ENCODE data around the gene SH3BP2. TPM values are rescaled to one million over a fixed set of nuclear protein-coding genes. Genes with fewer than 3 reads are reported as not detected.

SH3BP2 gene
- total RNA-seq, 2 donors from 2014 or later, result 29.0 to 33.5 TPM

GRCh38 chr4:2805712-2806389, 13.0 kb downstream of the SH3BP2 start:
- no peaks in the 10 kb centered on the region for H3K36me3 ChIP-seq (replicated peaks in 1 of 2; ENCODE audit: insufficient read depth in 1 of 2, low read depth in 2 of 2)
- intact Hi-C loops (cut with DNase I), result no loop called here
- ATAC-seq (peak; percentile 78), DNase-seq (peak; percentile 77 to 91 (median 84))
- H3K27ac ChIP-seq, result peak overlapping the region; percentile 31 to 65 (median 34)
- H3K4me3 ChIP-seq, result no peak overlapping the region
- H3K4me1 ChIP-seq, result peaks cover 45% of the 10 kb centered on the region
- no peaks in the 10 kb centered on the region for H3K27me3 ChIP-seq
- TF ChIP-seq CTCF (IDR thresholded peaks at IDR 0.05) (no peak), POLR2A (IDR thresholded peaks at IDR 0.05) (no peak)
- WGBS, 2 donors, result 28 to 29% methylated on average over 17 to 19 of the region's 20 CpGs
- H3K9me3 ChIP-seq, result no peaks in the 10 kb centered on the region

- peak; percentile 64 for ATAC-seq
Measured at GRCh38 chr4:2806390-2807355, 13.8 kb downstream of the SH3BP2 start.

GRCh38 chr4:2807571-2807970, 14.7 kb downstream of the SH3BP2 start:
- no peak overlapping the region for H3K4me3 ChIP-seq
- no peaks in the 10 kb centered on the region for H3K9me3 ChIP-seq
- intact Hi-C loops (cut with DNase I), result no loop called here
- no peak for ATAC-seq
- TF ChIP-seq CTCF (IDR thresholded peaks at IDR 0.05) (no peak), POLR2A (IDR thresholded peaks at IDR 0.05) (no peak)
- no peaks in the 10 kb centered on the region for H3K27me3 ChIP-seq
- H3K27ac ChIP-seq, result no peak overlapping the region
- 91 to 95% methylated on average over 13 of the region's 13 CpGs for WGBS, 2 donors
- DNase-seq, result no peak
- H3K4me1 ChIP-seq, result peaks cover 35% of the 10 kb centered on the region
- H3K36me3 ChIP-seq (replicated peaks in 1 of 2; ENCODE audit: insufficient read depth in 1 of 2, low read depth in 2 of 2), result no peaks in the 10 kb centered on the region

More at GRCh38 chr4:2806390-2807355, 13.8 kb downstream of the SH3BP2 start:
- peak; percentile 75 to 87 (median 80) for DNase-seq
- TF ChIP-seq CTCF (IDR thresholded peaks at IDR 0.05) (no peak), POLR2A (IDR thresholded peaks at IDR 0.05) (no peak)
- Histone ChIP-seq H3K36me3 (replicated peaks in 1 of 2; ENCODE audit: insufficient read depth in 1 of 2, low read depth in 2 of 2) (no peaks in the 10 kb centered on the region), H3K4me1 (peaks cover 37% of the 10 kb centered on the region), H3K9me3 (no peaks in the 10 kb centered on the region), H3K27me3 (no peaks in the 10 kb centered on the region), H3K27ac (peak overlapping the region; percentile 3 to 65 (median 29)), H3K4me3 (no peak overlapping the region)
- intact Hi-C loops (cut with DNase I), result no loop called here
- 59 to 62% methylated on average over 18 to 28 of the region's 28 CpGs for WGBS, 2 donors

- ATAC-seq, result no peak
- H3K4me3 ChIP-seq, result no peak overlapping the region
- WGBS, 2 donors, result 92 to 96% methylated on average over 7 of the region's 7 CpGs
- H3K27me3 ChIP-seq, result no peaks in the 10 kb centered on the region
- peaks cover 31% of the 10 kb centered on the region for H3K4me1 ChIP-seq
- H3K27ac ChIP-seq, result no peak overlapping the region
- no peaks in the 10 kb centered on the region for H3K9me3 ChIP-seq
- TF ChIP-seq CTCF (IDR thresholded peaks at IDR 0.05) (no peak), POLR2A (IDR thresholded peaks at IDR 0.05) (no peak)
- no peak for DNase-seq
- intact Hi-C loops (cut with DNase I), result no loop called here
- H3K36me3 ChIP-seq (replicated peaks in 1 of 2; ENCODE audit: insufficient read depth in 1 of 2, low read depth in 2 of 2), result no peaks in the 10 kb centered on the region
Measured at GRCh38 chr4:2808001-2808400, 15.1 kb downstream of the SH3BP2 start.

Measured in body of pancreas (tissue), 4 donors.